HG03045 (cell line): Measurements from ENCODE around the gene RAI2.

Source experiments
- ATAC-seq: cut with Tn5 transposase; IDR thresholded peaks from one replicate; pipeline ENCODE4 v1.9.1; 2021; ENCODE audit warnings: mild to moderate bottlenecking, moderate library complexity; ENCODE audit not compliant: unreplicated experiment

RAI2 gene

DNA sequence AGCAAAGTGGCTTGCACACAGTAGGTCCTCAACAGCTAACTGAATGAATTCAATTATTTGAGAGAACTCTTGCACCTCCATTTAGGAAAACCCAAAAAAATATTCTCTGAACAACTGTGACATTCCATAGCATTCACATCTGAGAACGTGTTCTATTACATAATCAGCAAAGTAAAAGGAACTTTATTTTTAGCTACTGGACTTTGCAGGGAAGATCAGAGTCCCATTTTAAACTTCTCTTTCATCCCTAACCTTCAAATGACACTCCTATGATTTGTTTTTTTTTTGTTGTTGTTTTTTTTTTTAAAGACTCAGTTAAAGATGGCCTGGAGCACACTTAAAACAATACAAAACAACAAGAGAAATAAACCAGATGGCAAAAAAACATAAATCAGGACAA is 30.9 kb downstream of the RAI2 start:
- ATAC-seq: no peak

DNA sequence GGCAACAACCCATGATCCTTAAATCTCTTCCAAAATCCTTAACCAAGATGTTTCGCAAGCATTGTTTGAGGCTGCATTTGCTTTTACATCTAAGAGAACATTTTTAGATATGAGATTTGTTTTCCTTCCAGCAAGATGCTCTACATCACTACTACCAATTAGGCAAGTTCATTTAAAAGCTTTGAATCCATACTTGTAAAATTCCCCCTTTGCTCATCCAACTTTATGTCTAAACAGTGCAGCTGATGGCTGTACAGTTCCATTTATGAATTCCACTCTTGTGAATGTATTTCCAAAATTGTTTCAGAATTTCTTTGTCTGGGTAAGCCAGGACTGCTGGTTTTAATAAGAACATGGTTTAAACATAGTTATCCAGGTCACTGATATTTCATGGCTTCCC is 31.5 kb downstream of the RAI2 start:
- no peak for ATAC-seq

DNA sequence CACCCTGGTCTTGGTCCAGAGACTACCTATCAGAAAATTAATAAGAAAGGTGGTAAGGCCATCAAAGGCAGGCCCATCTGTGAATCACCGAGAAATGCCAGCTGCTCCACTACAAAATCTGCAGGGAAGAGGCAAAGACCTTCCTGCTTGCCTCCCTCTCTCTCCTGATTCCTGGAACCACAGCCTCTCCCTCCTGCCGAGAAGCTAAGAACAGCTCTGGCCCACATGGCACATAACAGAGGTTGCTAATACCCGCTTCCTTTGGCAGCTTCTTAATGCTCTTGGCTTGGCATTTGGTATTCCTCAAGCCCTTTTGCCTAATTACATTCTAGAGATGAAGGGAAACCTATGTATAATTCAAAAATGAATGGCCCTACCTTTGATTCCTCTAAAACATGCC is 32.9 kb downstream of the RAI2 start:
- no peak for ATAC-seq

DNA sequence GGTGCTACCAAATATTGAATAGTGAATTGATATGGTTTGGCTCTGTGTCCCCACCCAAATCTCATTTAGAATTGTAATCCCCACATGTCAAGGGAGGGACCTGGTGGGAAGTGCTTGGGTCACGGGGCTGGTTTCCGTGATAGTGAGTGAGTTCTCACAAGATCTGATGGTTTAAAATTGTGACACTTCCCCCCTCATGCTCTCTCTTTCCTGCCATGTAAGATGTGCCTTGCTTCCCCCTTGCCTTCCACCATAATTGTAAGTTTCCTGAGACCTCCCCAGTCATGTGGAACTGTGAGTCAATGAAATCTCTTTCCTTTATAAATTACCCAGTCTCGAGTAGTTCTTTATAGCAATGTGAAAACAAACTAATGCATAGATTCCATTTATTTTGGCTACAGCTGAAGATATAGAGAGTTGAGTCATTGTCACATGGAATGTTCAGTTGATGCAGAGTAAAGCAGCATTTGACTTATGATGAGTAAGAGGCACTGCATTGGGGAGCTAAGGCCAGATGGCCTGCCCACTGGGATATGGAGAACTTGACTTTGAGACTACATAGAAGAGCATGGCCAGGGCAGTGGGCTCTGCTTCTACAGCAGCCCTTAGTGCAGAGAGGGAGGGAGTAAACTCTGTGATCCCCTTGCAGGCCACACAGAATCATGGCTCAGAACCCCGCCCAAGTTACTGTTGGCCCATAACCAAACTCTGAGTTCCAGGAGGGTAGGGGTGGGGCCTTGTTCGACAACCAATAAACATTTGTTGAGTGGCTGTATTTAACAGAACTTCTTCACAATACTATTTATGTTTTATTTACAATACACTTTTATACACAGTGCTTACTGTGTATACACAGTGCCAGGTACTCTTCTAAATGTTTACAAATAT is 34.2 kb downstream of the RAI2 start:
- no peak for ATAC-seq

GRCh38 chrX:17824980-17825379 is 36.1 kb downstream of the RAI2 start:
- ATAC-seq: no peak

GRCh38 chrX:17822351-17822750 is 38.7 kb downstream of the RAI2 start:
- ATAC-seq: no peak

DNA sequence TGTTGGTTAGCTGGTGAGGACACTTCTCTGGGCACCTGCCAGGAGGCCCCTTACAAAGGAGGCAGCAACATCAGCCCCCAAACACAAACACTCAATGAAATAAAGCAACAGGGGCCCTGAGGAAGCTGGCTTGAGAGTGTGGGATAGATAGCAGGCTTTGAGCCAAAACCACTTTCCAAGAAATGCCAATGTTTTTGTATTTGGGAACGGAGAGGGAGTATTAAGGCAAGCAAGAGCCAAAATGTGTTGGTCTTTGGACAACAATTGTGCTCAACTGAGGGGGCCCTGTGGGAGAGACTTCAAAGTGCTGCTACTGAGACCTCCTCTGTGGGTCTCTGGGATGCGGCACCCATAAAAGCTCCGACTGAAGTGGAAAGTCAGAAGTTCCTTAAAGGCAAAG is 41.0 kb downstream of the RAI2 start:
- ATAC-seq: no peak

- no peak for ATAC-seq
Measured at GRCh38 chrX:17818726-17819125, 42.4 kb downstream of the RAI2 start.

DNA sequence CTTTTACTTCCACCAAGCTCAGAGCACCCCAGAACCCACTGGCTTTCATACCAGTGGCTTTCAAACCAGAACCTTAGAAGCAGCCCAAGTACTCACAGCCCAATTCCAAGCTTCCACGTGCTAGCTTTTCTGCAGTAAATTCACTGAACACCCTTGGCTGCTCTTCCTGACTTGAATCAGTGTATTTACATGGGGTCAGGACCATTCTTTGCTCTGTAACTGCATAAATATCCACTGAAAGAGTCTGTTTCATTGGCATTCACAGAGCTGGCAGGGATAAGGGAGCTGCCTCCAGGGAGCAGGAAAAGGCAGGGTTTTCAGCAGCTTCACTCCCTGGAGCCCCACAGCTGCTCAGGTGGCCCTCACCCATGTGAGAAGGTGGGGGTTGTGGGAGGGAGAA is 43.8 kb downstream of the RAI2 start:
- no peak for ATAC-seq

DNA sequence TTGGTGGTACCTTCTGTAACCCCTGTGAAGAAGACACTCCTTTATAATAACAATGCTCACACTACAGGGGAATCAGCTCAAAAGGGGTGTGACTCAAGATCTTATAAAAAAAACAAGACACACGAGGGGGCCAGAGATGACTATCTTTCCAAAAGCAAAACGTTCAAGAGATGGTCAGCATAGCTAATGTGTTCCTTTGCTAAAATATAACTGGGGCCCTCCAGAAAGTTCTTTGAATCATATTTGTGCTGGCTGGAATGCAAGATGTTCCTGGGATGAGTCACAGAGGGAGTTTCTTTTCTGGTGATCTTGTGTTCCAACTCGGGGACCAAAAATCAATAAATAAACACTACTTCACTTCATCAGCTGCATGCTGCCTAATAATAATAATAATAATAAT is 46.5 kb downstream of the RAI2 start:
- no peak for ATAC-seq

DNA sequence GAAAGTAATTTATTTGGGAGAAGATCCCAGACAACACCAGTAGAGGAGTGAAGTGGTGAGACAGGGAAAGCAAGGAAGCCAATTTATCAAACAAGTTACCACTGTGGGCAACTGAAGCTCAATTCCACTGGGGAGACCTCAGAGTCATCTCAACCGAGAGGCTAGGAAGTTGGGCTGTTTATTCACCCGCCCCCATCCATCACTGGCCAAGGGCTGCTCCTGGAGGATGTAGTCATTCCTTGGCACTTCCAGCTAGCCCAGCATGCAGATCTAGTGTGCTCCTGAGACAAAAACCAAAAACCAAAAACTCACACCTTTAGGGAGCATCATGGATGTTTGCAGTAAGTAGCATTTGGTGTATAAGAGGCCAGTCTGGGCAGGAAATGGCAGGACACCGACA is 47.0 kb downstream of the RAI2 start:
- no peak for ATAC-seq

DNA sequence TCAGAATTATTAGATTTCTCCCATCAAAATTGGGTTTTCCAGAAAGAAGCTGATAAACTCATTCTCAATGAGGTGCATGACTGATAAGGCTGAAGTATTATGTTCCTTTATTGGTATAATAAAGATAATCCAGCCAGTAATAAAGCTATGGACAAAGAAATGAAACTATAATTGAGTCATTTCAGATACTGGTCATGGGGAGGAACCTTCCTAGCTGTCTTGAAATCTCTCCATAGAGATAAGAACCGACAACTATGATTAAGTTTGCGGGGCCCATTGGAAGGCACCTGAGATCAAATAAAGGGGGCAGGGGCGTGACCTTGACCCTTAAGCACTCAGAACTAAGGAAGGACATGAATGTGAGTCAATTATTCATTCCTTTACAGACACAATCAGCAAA is 47.8 kb downstream of the RAI2 start:
- ATAC-seq: no peak

- no peak for ATAC-seq
Measured at GRCh38 chrX:17812763-17813162, 48.3 kb downstream of the RAI2 start.

GRCh38 chrX:17809984-17810383 is 51.1 kb downstream of the RAI2 start:
- no peak for ATAC-seq

DNA sequence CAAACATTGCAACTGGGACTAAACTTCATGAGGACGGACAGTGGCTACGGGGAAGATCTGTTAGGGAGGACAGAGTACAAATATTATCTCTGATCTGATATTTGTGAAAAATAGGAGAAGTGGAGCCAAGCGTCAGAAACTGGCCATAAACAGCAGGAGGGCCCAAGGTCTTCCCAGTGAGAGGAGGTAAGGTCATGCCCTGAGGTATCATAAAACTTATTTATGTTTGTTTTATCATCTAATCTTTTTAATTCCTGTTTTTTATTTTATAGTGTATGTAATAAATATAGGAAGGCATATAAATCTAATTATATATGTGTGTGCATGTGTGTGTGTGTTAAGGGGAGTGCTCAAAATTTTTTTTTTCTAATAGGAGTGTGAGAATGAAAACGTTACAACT is 51.8 kb downstream of the RAI2 start:
- ATAC-seq: no peak

DNA sequence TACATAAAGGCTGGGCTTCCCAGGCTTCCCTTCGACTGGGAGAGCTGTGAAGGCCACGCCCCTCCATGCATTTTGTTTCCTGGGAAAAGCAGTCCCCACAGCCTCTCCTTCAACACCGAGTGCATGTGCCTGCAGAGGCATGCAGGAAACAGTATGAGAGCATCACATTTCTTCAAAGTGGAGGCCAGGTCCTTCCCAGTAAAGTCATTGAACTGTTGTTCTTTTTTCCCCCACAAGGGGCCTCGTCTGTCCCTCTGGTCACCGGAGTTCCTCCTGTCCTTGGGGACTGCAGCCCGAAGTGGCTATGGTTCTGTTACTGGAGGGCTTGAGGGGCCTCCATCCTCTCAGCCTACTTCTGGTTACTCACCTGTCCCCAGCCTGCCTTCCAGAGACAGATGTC is 56.0 kb downstream of the RAI2 start:
- ATAC-seq: no peak

DNA sequence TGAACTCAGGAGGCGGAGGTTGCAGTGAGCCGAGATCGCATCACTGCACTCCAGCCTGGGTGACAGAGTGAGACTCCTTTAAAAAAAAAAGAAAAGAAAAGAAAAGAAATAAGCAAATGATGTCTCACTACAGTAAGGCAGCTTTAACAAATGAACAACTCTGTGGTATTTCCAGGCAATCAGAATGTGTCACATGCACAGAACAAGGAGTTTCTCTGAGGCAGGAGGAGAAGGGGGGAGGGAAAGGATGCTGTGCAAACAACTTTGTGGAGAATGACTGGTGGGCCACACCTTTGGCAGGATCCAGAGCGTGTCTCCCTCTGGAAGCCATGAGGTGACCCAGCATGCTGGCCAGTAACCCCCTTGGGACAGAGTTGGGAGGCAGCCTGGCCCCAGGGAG is 57.6 kb downstream of the RAI2 start:
- no peak for ATAC-seq

DNA sequence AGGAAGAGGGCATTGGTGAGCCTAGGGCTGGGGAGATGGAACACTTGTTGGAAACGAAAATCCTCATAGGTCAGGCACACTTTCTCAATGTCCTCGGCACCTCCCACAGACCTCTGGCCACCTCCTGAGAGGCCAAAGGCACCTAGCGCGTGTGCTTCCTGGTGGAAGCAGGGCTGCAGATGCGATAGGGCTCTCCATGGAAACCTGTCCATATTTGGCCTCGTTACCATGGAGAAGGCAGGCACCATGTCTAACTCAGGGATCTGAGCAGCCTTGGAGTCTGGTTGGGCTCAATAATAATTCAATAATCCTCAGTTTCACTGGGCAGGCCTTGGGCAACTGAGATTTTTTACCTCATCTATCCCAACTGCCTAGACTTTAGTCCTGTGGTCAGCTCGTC is 58.3 kb downstream of the RAI2 start:
- no peak for ATAC-seq

- ATAC-seq: no peak
Measured at GRCh38 chrX:17801431-17801830, 59.7 kb downstream of the RAI2 start.

DNA sequence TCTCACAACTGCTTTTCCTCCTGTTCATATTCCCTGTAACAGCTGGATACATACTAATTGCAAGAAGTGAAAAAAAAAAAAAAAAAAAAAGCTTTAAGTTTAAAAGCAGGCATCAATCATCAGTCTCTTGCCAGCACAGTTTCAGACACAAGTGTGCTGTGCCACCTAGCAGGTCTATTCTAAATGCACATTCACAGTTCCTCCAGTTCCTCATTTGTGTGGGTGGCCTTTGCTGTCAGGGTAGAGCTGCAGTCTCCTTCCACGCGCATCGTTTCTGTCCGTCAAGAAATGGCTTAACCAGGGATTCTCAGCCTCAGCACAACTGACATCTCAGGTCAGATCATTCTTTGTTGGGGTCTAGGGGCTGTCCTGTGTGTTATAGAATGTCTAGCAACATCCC is 62.2 kb downstream of the RAI2 start:
- no peak for ATAC-seq

DNA sequence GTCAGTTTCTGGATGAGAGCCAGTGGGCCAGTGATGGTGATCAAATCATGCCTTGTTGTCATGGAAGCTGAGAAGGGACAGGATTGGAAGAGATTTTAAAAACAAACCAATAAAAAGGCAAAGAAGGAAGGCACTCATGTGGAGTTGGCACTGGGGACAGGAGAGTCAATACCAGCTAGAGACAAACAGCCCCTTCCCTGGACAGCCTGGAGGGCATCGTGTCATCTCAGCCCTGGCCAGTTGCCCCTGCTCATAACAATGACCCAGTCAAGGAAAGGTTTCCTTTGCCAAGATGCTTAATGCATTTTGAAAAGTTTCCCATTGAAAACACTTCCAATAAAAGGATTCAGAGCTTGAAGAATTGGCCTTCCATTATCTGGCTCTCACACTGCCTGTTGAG is 68.3 kb downstream of the RAI2 start:
- ATAC-seq: no peak

GRCh38 chrX:17788956-17789562 is 72.0 kb downstream of the RAI2 start:
- no peak for ATAC-seq

DNA sequence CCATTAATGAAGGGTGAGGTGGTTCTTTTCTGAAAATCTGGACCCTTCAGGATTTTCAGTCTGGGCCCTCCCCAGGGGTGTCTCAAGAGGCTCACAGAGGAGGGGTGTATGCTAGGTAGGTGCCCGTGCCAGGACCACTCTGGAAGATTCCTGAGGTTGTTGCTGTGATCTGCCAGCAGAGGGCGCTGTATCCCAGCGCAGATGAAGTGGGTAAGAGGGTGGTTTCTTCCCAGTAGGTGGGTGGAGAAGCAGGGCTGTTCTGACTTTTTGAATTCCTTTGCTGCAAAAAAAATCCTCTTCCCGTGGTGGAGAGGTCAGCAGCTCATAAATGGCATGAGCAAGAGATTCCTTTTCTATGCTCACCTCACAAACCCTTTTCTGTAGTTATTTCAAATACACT is 72.7 kb downstream of the RAI2 start:
- no peak for ATAC-seq
